K562 (cell line): Measurements from ENCODE around the gene ZNF438. TPM values are rescaled to one million over a fixed set of nuclear protein-coding genes. Genes with fewer than 3 reads are reported as not detected.

Source experiments
- ATAC-seq: fragments of 200-7000 bp; cut with Tn5 transposase; 3 replicates; pipeline ENCODE4 v1.9.1; 2020; ENCODE audit warnings: moderate library complexity
- BruUV-seq: library from RNA; stranded (reverse); fragments of 400-500 nt; replicated peaks from 2 replicates; lab custom pipeline; 2021; lab: Mats Ljungman, UMichigan
- CTCF ChIA-PET: fragments of 300-600 bp; formaldehyde crosslinking; extraction: SDS; loops from one replicate; lab custom pipeline; 2021; ENCODE audit warnings: low intra/inter-chr PET ratio; lab: Yijun Ruan, JAX
- POLR2A ChIA-PET: fragments of 300-600, 350-650 bp; sonication (Branson Sonifier 250); formaldehyde crosslinking; extraction: SDS; loops from one replicate; lab custom pipeline; 2021; ENCODE audit warnings: antibody characterized with exemption, inconsistent platforms; lab: Yijun Ruan, JAX
- DNase-seq, 4 experiments: peaks; one replicate each; pipeline versions ENCODE4 v3.0.0 to v3.0.0-alpha.2; 2011 to 2018; ENCODE audit warnings: low spot score in 3 of 4, mixed read lengths in 3 of 4; ENCODE audit errors: extremely low read depth in 1 of 4
- FAIRE-seq: peaks from 2 replicates; lab custom pipeline; 2011; peaks lifted over from hg19 to GRCh38; lab: Jason Lieb, UNC
- H2AFZ ChIP-seq: 2 replicates; pipeline ENCODE4 v1.6.0; 2011; ENCODE audit warnings: low read depth, low read length, control low read depth, inconsistent platforms
- H3K27ac ChIP-seq: fragments of 200-600 bp; 3 replicates; pipeline ENCODE4 v1.8.0; 2011; ENCODE audit warnings: low read depth, mild to moderate bottlenecking, control low read depth, inconsistent platforms, low read length, moderate library complexity, mixed read lengths; ENCODE audit errors: extremely low read depth
- H3K27me3 ChIP-seq, 2 experiments: fragments of 300-600 bp in 1 of 2; 2 replicates in 1 of 2; 3 replicates in 1 of 2; pipeline versions ENCODE4 v1.6.0 to v1.8.0; 2011; ENCODE audit warnings: inconsistent platforms in 2 of 2, low read length in 2 of 2, mild to moderate bottlenecking in 1 of 2, mixed read lengths in 1 of 2, moderate library complexity in 1 of 2; ENCODE audit not compliant: control insufficient read depth in 2 of 2, insufficient read depth in 2 of 2
- H3K36me3 ChIP-seq: fragments of 300-600 bp; 3 replicates; pipeline ENCODE4 v1.8.0; 2011; ENCODE audit warnings: mild to moderate bottlenecking, low read length, inconsistent platforms; ENCODE audit not compliant: control insufficient read depth, insufficient read depth
- H3K4me1 ChIP-seq, 2 experiments: fragments of 200-600 bp in 1 of 2; replicated peaks in 1 of 2; 2 replicates in 1 of 2; 3 replicates in 1 of 2; pipeline versions ENCODE4 v1.5.1 to v1.8.0; 2011; ENCODE audit warnings: inconsistent platforms in 2 of 2, low read length in 2 of 2, mild to moderate bottlenecking in 1 of 2, mixed read lengths in 1 of 2, moderate library complexity in 1 of 2; ENCODE audit not compliant: control insufficient read depth in 2 of 2, insufficient read depth in 2 of 2
- H3K4me2 ChIP-seq: 2 replicates; pipeline ENCODE4 v1.6.1; 2011; ENCODE audit warnings: low read length, control low read depth, inconsistent platforms, mixed read lengths; ENCODE audit not compliant: insufficient read depth
- H3K4me3 ChIP-seq: fragments of 200-600 bp; sonication (generic), shearing (Covaris generic); 2 replicates; pipeline ENCODE4 v1.5.1; 2016; ENCODE audit warnings: control low read depth, inconsistent platforms
- H3K79me2 ChIP-seq: fragments of 200-600 bp; 3 replicates; pipeline ENCODE4 v1.8.0; 2011; ENCODE audit warnings: low read length, inconsistent platforms; ENCODE audit not compliant: control insufficient read depth, insufficient read depth
- H3K9ac ChIP-seq, 2 experiments: 2 replicates each; pipeline versions ENCODE4 v1.6.0 to v1.6.1; 2011; ENCODE audit warnings: low read depth in 2 of 2, low read length in 2 of 2, control low read depth in 1 of 2, inconsistent platforms in 1 of 2, mild to moderate bottlenecking in 1 of 2, mixed read lengths in 1 of 2; ENCODE audit not compliant: insufficient read depth in 1 of 2
- H3K9me1 ChIP-seq: one replicate; pipeline ENCODE4 v1.6.0; 2011; ENCODE audit warnings: inconsistent platforms, mild to moderate bottlenecking, low read length, moderate library complexity; ENCODE audit not compliant: control insufficient read depth, insufficient read depth
- H3K9me3 ChIP-seq: replicated peaks from 2 replicates; pipeline ENCODE4 v1.5.1; 2011; ENCODE audit warnings: low read depth, low read length, inconsistent platforms; ENCODE audit not compliant: control insufficient read depth, insufficient read depth
- H4K20me1 ChIP-seq: replicated peaks from 2 replicates; pipeline ENCODE4 v1.6.1; 2011; ENCODE audit warnings: low read length, inconsistent platforms, mixed read lengths; ENCODE audit not compliant: control insufficient read depth, insufficient read depth
- ATF1 ChIP-seq, 2 experiments: fragments of 450-650 bp in 1 of 2; IDR thresholded peaks; 2 replicates each; pipeline ENCODE4 v1.6.1; 2016; ENCODE audit warnings: missing compliant biosample characterization in 1 of 2, missing genetic modification characterization in 1 of 2
- L3MBTL2 ChIP-seq: fragments of 450-650 bp; IDR thresholded peaks from 2 replicates; pipeline ENCODE4 v1.6.1; 2016; ENCODE audit warnings: mild to moderate bottlenecking, moderate library complexity
- NFXL1 ChIP-seq: fragments of 450-650 bp; formaldehyde crosslinking; IDR thresholded peaks from 2 replicates; pipeline ENCODE4 v1.4.0; 2021; ENCODE audit warnings: mild to moderate bottlenecking
- ZNF41 ChIP-seq: fragments of 250-450 bp; sonication (Bioruptor Pico); conservative IDR thresholded peaks from 2 replicates; pipeline ENCODE4 v1.4.0; 2020; ENCODE audit warnings: mild to moderate bottlenecking
- ZNF444 ChIP-seq: fragments of 250-450 bp; sonication (Bioruptor Pico); IDR thresholded peaks from 2 replicates; pipeline ENCODE4 v1.4.0; 2020; ENCODE audit warnings: mild to moderate bottlenecking, moderate library complexity
- ZNF75A ChIP-seq: fragments of 450-650 bp; formaldehyde crosslinking; IDR thresholded peaks from 2 replicates; pipeline ENCODE4 v1.4.0; 2020; ENCODE audit warnings: mild to moderate bottlenecking
- WGBS: fragments of 100-300 bp; shearing (Covaris generic); methylation state at CpG from one replicate; pipeline ENCODE4 v1.1.6; 2016; ENCODE audit warnings: low coverage, mixed read lengths; ENCODE audit not compliant: insufficient coverage; ENCODE audit errors: missing lambda C conversion rate; 5-methylcytosine and 5-hydroxymethylcytosine counted together
- in situ Hi-C: fragments of 300-500 bp; cut with MboI; formaldehyde crosslinking; loops from 4 replicates; pipeline ENCODE4 v1.15.0; 2018; ENCODE audit warnings: inconsistent platforms, mixed read lengths
- intact Hi-C: fragments of 100-400 bp; cut with micrococcal nuclease; formaldehyde crosslinking; loops from 2 replicates; pipeline ENCODE4 v1.14.2; 2022
- polyA plus RNA-seq, 8 experiments: library from polyadenylated mRNA; depleted of rRNA in 4 of 8; stranded (reverse) in 5 of 8; unstranded in 3 of 8; fragments of >200 nt; fragmentation: Nextera tagmentation in 2 of 8; fragmentation: Illumina TruSeq in 1 of 8; extraction: Ambion mirVana in 2 of 8; extraction: Trizol in 1 of 8; gene quantifications; 2 replicates each; pipeline versions ENCODE4 v1.2.1 to v1.2.3, GENCODE V29; 2011 to 2014; ENCODE audit warnings: inconsistent platforms in 1 of 8, missing spikeins in 1 of 8
- total RNA-seq, 7 experiments: library from RNA; depleted of rRNA in 6 of 7; stranded (reverse); fragments of >200 nt in 6 of 7; fragmentation: Illumina TruSeq in 2 of 7; extraction: Trizol in 2 of 7; gene quantifications; 2 replicates each; pipeline versions ENCODE4 v1.2.1 to v1.2.3, GENCODE V29; 2011 to 2021; ENCODE audit warnings: low replicate concordance in 1 of 7
- TF ChIP-seq, protein P1 (sequence below): fragments of 200-800 bp; sonication (Bioruptor generic); IDR thresholded peaks from 2 replicates; pipeline ENCODE4 v1.6.1; 2017; ENCODE audit warnings: missing genetic modification characterization, missing compliant biosample characterization
- TF ChIP-seq, protein P2 (sequence below): fragments of 250-450 bp; sonication (Bioruptor Pico); IDR thresholded peaks from 2 replicates; pipeline ENCODE4 v1.5.0; 2021; ENCODE audit warnings: mild to moderate bottlenecking, moderate library complexity
- TF ChIP-seq, protein P3 (sequence below): sonication (generic); formaldehyde crosslinking; IDR thresholded peaks from 2 replicates; pipeline ENCODE4 v1.8.0; 2023; ENCODE audit warnings: mild to moderate bottlenecking, missing genetic modification reagents
- TF ChIP-seq, protein P4 (sequence below): fragments of 250-450 bp; sonication (Bioruptor Pico); IDR thresholded peaks from 2 replicates; pipeline ENCODE4 v1.4.0; 2020; ENCODE audit warnings: borderline replicate concordance

ZNF438 gene
- total and polyA plus RNA-seq, 9 of the 15 experiments (the other 6 are each of a cell fraction or from before 2014, with no cell fraction given): 0.45 to 1.5 (median 0.91) TPM

DNA sequence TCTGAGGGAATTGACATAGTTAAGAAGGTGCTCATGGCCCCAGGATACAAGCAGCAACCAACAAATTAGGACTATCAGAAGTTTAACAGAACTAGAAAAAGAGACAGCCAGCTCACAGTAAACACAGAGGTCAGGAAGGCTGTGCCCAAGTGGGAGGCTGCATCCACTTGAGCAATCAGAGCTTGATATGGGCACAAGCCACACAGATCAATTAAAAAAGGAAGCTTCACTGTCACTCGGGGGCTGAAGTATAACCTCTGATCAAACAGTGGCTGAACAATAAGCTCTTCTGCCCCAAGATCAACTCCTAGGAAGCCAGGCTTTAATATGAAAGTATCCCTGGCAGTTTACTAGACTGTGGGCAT lies 40.0 kb downstream of the ZNF438 start (continued):
- TF ChIP-seq, protein P1, sequence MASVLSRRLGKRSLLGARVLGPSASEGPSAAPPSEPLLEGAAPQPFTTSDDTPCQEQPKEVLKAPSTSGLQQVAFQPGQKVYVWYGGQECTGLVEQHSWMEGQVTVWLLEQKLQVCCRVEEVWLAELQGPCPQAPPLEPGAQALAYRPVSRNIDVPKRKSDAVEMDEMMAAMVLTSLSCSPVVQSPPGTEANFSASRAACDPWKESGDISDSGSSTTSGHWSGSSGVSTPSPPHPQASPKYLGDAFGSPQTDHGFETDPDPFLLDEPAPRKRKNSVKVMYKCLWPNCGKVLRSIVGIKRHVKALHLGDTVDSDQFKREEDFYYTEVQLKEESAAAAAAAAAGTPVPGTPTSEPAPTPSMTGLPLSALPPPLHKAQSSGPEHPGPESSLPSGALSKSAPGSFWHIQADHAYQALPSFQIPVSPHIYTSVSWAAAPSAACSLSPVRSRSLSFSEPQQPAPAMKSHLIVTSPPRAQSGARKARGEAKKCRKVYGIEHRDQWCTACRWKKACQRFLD (CRISPR knock-in tag): no peak
- TF ChIP-seq, protein P2, sequence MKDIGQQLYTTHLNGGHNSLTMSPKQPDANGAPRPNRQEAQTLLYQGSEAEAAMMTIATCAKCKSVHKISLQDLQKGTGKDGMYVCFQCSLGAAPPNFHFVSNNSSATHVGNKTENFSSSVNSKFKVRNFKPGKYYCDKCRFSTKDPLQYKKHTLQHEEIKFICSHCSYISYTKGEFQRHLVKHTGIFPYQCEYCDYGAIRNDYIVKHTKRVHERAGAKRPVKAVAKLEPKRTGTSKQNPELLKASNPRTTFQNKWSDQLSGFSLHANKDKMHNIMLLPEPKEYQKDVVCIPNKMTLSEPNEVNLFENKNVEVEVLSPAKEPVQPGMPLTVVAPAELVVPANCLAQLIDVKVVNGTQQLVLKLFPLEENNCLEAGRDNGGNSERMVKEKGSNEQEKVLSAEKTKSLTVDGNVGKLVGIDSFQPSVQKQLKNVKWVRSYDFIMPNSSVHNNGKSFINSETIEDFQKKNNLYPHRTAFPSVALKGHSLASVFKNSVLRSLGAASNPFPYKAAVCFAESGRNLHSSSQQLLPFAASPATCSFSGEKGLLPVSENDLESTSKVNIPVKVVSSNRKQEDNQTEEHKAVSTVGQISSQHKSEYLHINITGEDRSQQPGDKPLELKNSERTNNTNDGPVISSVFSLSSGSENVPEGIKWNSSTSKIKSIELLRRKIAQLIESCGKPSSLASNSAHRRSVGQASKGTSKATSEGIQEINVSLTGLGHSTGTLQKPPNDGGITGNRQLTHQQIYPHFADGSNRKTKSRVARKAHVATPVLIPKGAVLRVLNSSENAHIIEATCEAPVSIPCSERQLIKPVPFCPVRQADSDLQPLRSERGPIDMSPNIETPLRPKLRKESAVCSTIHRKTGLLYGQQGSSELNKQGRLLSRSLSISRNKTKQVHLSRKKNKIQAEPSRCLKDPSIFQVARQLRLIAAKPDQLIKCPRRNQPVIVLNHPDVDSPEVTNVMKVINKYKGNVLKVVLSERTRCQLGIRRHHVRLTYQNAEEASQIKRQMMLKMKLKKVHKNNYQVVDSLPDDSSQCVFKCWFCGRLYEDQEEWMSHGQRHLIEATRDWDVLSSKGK (CRISPR knock-in tag): no peak
- no peak for TF ChIP-seq ZNF75A (CRISPR knock-in tag)

DNA sequence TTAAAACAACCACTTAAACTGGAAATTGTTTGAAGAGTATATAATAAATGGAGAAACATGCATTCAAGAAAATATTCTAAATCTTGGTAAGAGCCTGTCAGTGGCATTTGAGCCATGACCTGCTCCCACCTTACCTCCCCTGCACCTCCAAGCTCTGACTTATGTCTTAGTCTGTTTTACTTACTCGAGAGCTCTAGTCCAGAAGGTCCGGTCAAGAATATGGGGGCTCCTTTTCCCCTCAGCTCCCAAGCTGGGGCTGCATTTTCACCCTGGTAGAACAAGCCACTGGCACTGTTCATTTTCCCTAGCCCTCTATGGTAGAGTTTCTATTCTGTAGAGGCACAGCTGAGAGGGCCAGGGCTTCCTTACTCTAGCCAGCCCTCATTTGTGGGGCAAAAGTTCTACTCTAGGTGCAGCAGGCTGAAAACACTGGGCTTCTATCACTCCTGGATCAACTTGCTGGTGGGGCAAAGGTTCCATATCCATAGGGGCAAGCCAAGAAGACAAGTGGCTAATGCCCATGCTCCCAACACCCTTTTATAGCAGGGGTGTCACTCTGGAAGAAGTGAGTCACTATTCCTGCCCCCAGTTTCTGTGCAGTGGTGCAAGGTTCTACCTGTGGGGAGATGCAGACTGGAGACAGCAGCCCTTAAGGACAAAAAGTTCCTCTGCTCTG lies 40.6 kb downstream of the ZNF438 start:
- Histone ChIP-seq H3K9me3 (no peaks in the 10 kb centered on the region), H3K4me2 (no peak overlapping the region), H3K27ac (no peak overlapping the region), H3K9me1 (no peaks in the 10 kb centered on the region), H3K4me3 (no peak overlapping the region), H3K36me3 (no peaks in the 10 kb centered on the region), H2AFZ (no peak overlapping the region), H4K20me1 (no peaks in the 10 kb centered on the region), H3K4me1 (no peaks in the 10 kb centered on the region), H3K79me2 (no peaks in the 10 kb centered on the region), H3K9ac (no peak overlapping the region), H3K27me3 (no peaks in the 10 kb centered on the region)
- POLR2A ChIA-PET: no interaction called here
- in situ Hi-C loops (no loop called here), intact Hi-C loops (no loop called here)
- WGBS: 0% methylated on average over 2 of the region's 2 CpGs
- BruUV-seq: no TSS peak
- DNase-seq (no peak), FAIRE-seq (no peak), ATAC-seq (no peak)
- CTCF ChIA-PET: no interaction called here
- TF ChIP-seq ZNF444 (CRISPR knock-in tag): no peak
- no peak for TF ChIP-seq ATF1 (CRISPR knock-in tag; IDR thresholded peaks at IDR 0.05)
- TF ChIP-seq ATF1 (tag; IDR thresholded peaks at IDR 0.05): no peak
- no peak for TF ChIP-seq NFXL1 (CRISPR knock-in tag)
- TF ChIP-seq L3MBTL2: no peak
- TF ChIP-seq, protein P3, sequence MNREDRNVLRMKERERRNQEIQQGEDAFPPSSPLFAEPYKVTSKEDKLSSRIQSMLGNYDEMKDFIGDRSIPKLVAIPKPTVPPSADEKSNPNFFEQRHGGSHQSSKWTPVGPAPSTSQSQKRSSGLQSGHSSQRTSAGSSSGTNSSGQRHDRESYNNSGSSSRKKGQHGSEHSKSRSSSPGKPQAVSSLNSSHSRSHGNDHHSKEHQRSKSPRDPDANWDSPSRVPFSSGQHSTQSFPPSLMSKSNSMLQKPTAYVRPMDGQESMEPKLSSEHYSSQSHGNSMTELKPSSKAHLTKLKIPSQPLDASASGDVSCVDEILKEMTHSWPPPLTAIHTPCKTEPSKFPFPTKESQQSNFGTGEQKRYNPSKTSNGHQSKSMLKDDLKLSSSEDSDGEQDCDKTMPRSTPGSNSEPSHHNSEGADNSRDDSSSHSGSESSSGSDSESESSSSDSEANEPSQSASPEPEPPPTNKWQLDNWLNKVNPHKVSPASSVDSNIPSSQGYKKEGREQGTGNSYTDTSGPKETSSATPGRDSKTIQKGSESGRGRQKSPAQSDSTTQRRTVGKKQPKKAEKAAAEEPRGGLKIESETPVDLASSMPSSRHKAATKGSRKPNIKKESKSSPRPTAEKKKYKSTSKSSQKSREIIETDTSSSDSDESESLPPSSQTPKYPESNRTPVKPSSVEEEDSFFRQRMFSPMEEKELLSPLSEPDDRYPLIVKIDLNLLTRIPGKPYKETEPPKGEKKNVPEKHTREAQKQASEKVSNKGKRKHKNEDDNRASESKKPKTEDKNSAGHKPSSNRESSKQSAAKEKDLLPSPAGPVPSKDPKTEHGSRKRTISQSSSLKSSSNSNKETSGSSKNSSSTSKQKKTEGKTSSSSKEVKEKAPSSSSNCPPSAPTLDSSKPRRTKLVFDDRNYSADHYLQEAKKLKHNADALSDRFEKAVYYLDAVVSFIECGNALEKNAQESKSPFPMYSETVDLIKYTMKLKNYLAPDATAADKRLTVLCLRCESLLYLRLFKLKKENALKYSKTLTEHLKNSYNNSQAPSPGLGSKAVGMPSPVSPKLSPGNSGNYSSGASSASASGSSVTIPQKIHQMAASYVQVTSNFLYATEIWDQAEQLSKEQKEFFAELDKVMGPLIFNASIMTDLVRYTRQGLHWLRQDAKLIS: no peak
- no peak for TF ChIP-seq ZNF41
- TF ChIP-seq, protein P4, sequence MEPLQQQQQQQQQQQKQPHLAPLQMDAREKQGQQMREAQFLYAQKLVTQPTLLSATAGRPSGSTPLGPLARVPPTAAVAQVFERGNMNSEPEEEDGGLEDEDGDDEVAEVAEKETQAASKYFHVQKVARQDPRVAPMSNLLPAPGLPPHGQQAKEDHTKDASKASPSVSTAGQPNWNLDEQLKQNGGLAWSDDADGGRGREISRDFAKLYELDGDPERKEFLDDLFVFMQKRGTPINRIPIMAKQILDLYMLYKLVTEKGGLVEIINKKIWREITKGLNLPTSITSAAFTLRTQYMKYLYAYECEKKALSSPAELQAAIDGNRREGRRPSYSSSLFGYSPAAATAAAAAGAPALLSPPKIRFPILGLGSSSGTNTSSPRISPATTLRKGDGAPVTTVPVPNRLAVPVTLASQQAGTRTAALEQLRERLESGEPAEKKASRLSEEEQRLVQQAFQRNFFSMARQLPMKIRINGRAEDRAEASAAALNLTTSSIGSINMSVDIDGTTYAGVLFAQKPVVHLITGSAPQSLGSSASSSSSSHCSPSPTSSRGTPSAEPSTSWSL: no peak
